CD14-positive monocyte (primary cell): ENCODE data around the gene SESN2. TPM values are rescaled to one million over a fixed set of nuclear protein-coding genes. Genes with fewer than 3 reads are reported as not detected.

Source experiments
- DNase-seq, 3 donors: peaks; one replicate each; pipeline ENCODE4 v3.0.0-alpha.2; 2011 to 2022
- H2AFZ ChIP-seq: 2 replicates; pipeline ENCODE4 v1.6.0; 2012; ENCODE audit warnings: mild to moderate bottlenecking, low read depth, low read length, inconsistent platforms; ENCODE audit not compliant: insufficient read depth, poor library complexity, severe bottlenecking
- H3K27ac ChIP-seq, 2 donors: 1 replicate in 1 of 2; 2 replicates in 1 of 2; pipeline ENCODE4 v1.5.1; 2012 to 2013; ENCODE audit warnings: low read length in 2 of 2, control low read depth in 1 of 2, inconsistent platforms in 1 of 2, low read depth in 1 of 2, mild to moderate bottlenecking in 1 of 2
- H3K27me3 ChIP-seq, 2 donors: one replicate each; pipeline versions ENCODE4 v1.6.0 to v1.6.1; 2011 to 2013; ENCODE audit warnings: low read length in 2 of 2; ENCODE audit not compliant: control insufficient read depth in 2 of 2, insufficient read depth in 2 of 2
- H3K36me3 ChIP-seq, 2 donors: replicated peaks in 1 of 2; 1 replicate in 1 of 2; 2 replicates in 1 of 2; pipeline versions ENCODE4 v1.5.1 to v1.6.1; 2012 to 2013; ENCODE audit warnings: low read length in 2 of 2, control low read depth in 1 of 2, inconsistent platforms in 1 of 2, mild to moderate bottlenecking in 1 of 2; ENCODE audit not compliant: insufficient read depth in 2 of 2, control insufficient read depth in 1 of 2
- H3K4me1 ChIP-seq, 2 donors: 1 replicate in 1 of 2; 2 replicates in 1 of 2; pipeline versions ENCODE4 v1.5.1 to v1.6.1; 2012 to 2013; ENCODE audit warnings: low read length in 2 of 2, control low read depth in 1 of 2, inconsistent platforms in 1 of 2, mild to moderate bottlenecking in 1 of 2, moderate library complexity in 1 of 2; ENCODE audit not compliant: insufficient read depth in 2 of 2, control insufficient read depth in 1 of 2
- H3K4me2 ChIP-seq: replicated peaks from 2 replicates; pipeline ENCODE3; 2012; ENCODE audit warnings: low read length, moderate library complexity, mild to moderate bottlenecking; ENCODE audit not compliant: poor library complexity, severe bottlenecking; ENCODE audit errors: extremely low read depth
- H3K4me3 ChIP-seq, 3 experiments: fragments of 200-600 bp in 1 of 3; sonication (generic) in 1 of 3; replicated peaks in 1 of 3; 1 replicate in 2 of 3; 2 replicates in 1 of 3; pipeline ENCODE4 v1.5.1; 2011 to 2013; ENCODE audit warnings: low read length in 3 of 3, mild to moderate bottlenecking in 3 of 3, control low read depth in 2 of 3, low read depth in 2 of 3, inconsistent platforms in 1 of 3, moderate library complexity in 1 of 3
- H3K79me2 ChIP-seq: 2 replicates; pipeline ENCODE4 v1.6.0; 2012; ENCODE audit warnings: mild to moderate bottlenecking, control low read depth, inconsistent platforms, low read length, moderate library complexity; ENCODE audit not compliant: insufficient read depth
- H3K9ac ChIP-seq: 2 replicates; pipeline ENCODE4 v1.6.0; 2017; ENCODE audit warnings: low read length, mild to moderate bottlenecking; ENCODE audit not compliant: insufficient read depth, poor library complexity, severe bottlenecking
- H3K9me3 ChIP-seq, 2 donors: replicated peaks in 1 of 2; 1 replicate in 1 of 2; 2 replicates in 1 of 2; pipeline versions ENCODE4 v1.5.1 to v1.6.1; 2012 to 2013; ENCODE audit warnings: low read length in 2 of 2, control low read depth in 1 of 2; ENCODE audit not compliant: control insufficient read depth in 1 of 2, insufficient read depth in 1 of 2
- H4K20me1 ChIP-seq: 2 replicates; pipeline ENCODE4 v1.6.0; 2012; ENCODE audit warnings: mild to moderate bottlenecking, low read length, control low read depth, moderate library complexity; ENCODE audit not compliant: insufficient read depth
- H3K27ac Mint-ChIP-seq, 7 donors: one replicate each; pipeline ENCODE4 v1.8.0; 2020; ENCODE audit warnings: mild to moderate bottlenecking in 7 of 7, mixed read lengths in 7 of 7, moderate library complexity in 6 of 7, inconsistent platforms in 2 of 7
- H3K27me3 Mint-ChIP-seq, 3 donors: one replicate each; pipeline ENCODE4 v1.8.0; 2021 to 2022; ENCODE audit warnings: low read depth in 3 of 3, mild to moderate bottlenecking in 3 of 3, mixed read lengths in 3 of 3, moderate library complexity in 3 of 3, inconsistent platforms in 1 of 3
- H3K36me3 Mint-ChIP-seq, 2 donors: one replicate each; pipeline ENCODE4 v1.8.0; 2020; ENCODE audit warnings: mixed read lengths in 2 of 2, inconsistent platforms in 1 of 2, mild to moderate bottlenecking in 1 of 2
- H3K4me1 Mint-ChIP-seq: one replicate; pipeline ENCODE4 v1.8.0; 2020; ENCODE audit warnings: mild to moderate bottlenecking, mixed read lengths
- H3K4me3 Mint-ChIP-seq, 2 donors: one replicate each; pipeline ENCODE4 v1.8.0; 2020; ENCODE audit warnings: mild to moderate bottlenecking in 2 of 2, mixed read lengths in 2 of 2, moderate library complexity in 1 of 2
- H3K9me3 Mint-ChIP-seq, 7 donors: one replicate each; pipeline ENCODE4 v1.8.0; 2020 to 2022; ENCODE audit warnings: mixed read lengths in 7 of 7, mild to moderate bottlenecking in 6 of 7, moderate library complexity in 6 of 7, inconsistent platforms in 2 of 7
- WGBS: methylation state at CpG from one replicate; pipeline ENCODE4 v1.1.5; 2013; ENCODE audit warnings: missing lambda C conversion rate; ENCODE audit not compliant: insufficient coverage; 5-methylcytosine and 5-hydroxymethylcytosine counted together
- intact Hi-C, 2 donors: fragments of 100-400 bp; cut with micrococcal nuclease; formaldehyde crosslinking; loops; one replicate each; pipeline versions ENCODE4 v1.15.0 to v1.15.1; 2023
- polyA plus RNA-seq, 3 donors: library from polyadenylated mRNA; depleted of rRNA in 1 of 3; unstranded in 2 of 3; stranded (reverse) in 1 of 3; fragments of 300-500 nt in 2 of 3; fragments of >200 nt in 1 of 3; fragmentation: Illumina TruSeq in 2 of 3; gene quantifications; 1 replicate in 2 of 3; 2 replicates in 1 of 3; pipeline ENCODE4 v1.2.3, GENCODE V29; 2012 to 2021
- TF ChIP-seq, protein P1 (sequence below): fragments of 200-600 bp; IDR thresholded peaks from one replicate; pipeline ENCODE4 v1.8.0; 2022; ENCODE audit warnings: antibody characterized with exemption, mild to moderate bottlenecking

Gene SESN2
- polyA plus RNA-seq, 3 donors, result 5.0 to 15.7 (median 5.1) TPM

DNA sequence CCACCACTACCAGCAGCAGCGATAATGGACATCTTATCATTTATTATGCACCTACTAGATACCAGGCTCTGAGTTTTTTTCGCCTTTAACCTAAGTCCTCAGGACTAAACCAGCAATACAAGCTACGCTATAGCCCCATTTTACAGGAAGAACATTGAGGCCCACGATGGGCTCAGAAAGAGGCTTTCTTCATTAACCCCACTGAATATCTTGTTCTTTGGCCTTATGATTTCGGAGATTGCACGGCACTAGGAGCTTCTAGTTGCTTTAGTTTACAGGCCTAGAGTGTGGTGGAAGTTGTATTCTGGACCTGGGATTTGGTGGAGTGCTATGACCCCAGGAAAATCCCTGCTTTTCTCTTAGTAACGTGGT lies 1.5 kb downstream of the SESN2 start:
- peaks cover 36% of the 10 kb centered on the region for H4K20me1 ChIP-seq
- H3K9me3 ChIP-seq, result no peaks in the 10 kb centered on the region
- WGBS, result 85% methylated on average over 5 of the region's 7 CpGs
- H3K4me1 ChIP-seq, result peaks cover 23 to 24% of the 10 kb centered on the region in 2 donors
- DNase-seq, result no peak
- Mint-ChIP-seq H3K4me1 (peaks cover 26% of the 10 kb centered on the region), H3K9me3 (peaks cover 0 to 3% (median 0%) of the 10 kb centered on the region in 7 donors), H3K36me3 (peaks cover 5 to 12% of the 10 kb centered on the region in 2 donors), H3K4me3 (peak overlapping the region; percentile 66 to 80), H3K27me3 (peaks cover 13 to 22% (median 13%) of the 10 kb centered on the region in 3 donors), H3K27ac (no peak overlapping the region)
- TF ChIP-seq, protein P1, sequence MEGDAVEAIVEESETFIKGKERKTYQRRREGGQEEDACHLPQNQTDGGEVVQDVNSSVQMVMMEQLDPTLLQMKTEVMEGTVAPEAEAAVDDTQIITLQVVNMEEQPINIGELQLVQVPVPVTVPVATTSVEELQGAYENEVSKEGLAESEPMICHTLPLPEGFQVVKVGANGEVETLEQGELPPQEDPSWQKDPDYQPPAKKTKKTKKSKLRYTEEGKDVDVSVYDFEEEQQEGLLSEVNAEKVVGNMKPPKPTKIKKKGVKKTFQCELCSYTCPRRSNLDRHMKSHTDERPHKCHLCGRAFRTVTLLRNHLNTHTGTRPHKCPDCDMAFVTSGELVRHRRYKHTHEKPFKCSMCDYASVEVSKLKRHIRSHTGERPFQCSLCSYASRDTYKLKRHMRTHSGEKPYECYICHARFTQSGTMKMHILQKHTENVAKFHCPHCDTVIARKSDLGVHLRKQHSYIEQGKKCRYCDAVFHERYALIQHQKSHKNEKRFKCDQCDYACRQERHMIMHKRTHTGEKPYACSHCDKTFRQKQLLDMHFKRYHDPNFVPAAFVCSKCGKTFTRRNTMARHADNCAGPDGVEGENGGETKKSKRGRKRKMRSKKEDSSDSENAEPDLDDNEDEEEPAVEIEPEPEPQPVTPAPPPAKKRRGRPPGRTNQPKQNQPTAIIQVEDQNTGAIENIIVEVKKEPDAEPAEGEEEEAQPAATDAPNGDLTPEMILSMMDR, result no peak
- H3K4me3 ChIP-seq, result peak overlapping the region in 2 of 3 experiments; percentile 84 to 96
- H2AFZ ChIP-seq, result no peak overlapping the region
- peak overlapping the region; percentile 90 for H3K4me2 ChIP-seq
- no peak overlapping the region for H3K9ac ChIP-seq
- peaks cover 2 to 14% of the 10 kb centered on the region in 2 donors for H3K27me3 ChIP-seq
- H3K36me3 ChIP-seq, result no peaks in the 10 kb centered on the region
- H3K27ac ChIP-seq, result no peak overlapping the region
- intact Hi-C loops, result loop anchor here in 1 of 2 donors (2.0 kb wide), 1 partner anchor 14 kb away; no protein-coding TSS in a partner anchor
- peaks cover 30% of the 10 kb centered on the region for H3K79me2 ChIP-seq

DNA sequence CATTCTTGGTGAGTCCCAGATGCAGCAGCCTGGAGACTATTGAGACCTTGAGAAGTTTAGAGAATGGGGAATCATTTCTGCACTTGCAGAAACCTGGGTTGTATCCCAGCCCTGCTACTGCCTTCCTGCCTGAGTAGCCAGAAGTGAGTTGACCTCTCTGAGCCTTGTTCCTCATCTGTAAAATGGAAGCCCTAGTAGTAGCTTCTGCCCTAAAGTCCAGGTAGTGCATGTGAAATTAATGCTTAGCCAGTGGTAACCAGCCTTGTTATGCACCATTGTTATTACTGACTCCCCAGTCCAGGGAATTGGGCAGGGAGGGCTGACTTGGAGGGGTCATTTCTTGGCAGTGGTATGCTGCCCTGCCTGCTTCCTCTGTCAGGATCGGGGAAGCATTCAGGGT lies 5.6 kb downstream of the SESN2 start:
- Mint-ChIP-seq H3K27ac (no peak overlapping the region), H3K36me3 (peaks cover 10 to 12% of the 10 kb centered on the region in 2 donors), H3K9me3 (peaks cover 0 to 2% (median 0%) of the 10 kb centered on the region in 7 donors), H3K27me3 (peaks cover 13 to 20% (median 14%) of the 10 kb centered on the region in 3 donors), H3K4me1 (peaks cover 22% of the 10 kb centered on the region), H3K4me3 (no peak overlapping the region)
- TF ChIP-seq, protein P1, result no peak
- H3K9ac ChIP-seq, result no peak overlapping the region
- H3K9me3 ChIP-seq, result no peaks in the 10 kb centered on the region
- peaks cover 2 to 14% of the 10 kb centered on the region in 2 donors for H3K27me3 ChIP-seq
- H3K4me3 ChIP-seq, result no peak overlapping the region
- intact Hi-C loops, result no loop called here
- no peak for DNase-seq
- no peaks in the 10 kb centered on the region for H3K36me3 ChIP-seq
- no peak overlapping the region for H3K4me2 ChIP-seq
- peaks cover 26% of the 10 kb centered on the region for H3K79me2 ChIP-seq
- no peak overlapping the region for H2AFZ ChIP-seq
- WGBS, result 100% methylated on average over 1 of the region's 1 CpG
- H3K4me1 ChIP-seq, result peaks cover 13% of the 10 kb centered on the region in 2 donors
- H3K27ac ChIP-seq, result no peak overlapping the region
- H4K20me1 ChIP-seq, result peaks cover 66% of the 10 kb centered on the region
